ENCODE data around the gene SARNP.

The SARNP gene

DNA sequence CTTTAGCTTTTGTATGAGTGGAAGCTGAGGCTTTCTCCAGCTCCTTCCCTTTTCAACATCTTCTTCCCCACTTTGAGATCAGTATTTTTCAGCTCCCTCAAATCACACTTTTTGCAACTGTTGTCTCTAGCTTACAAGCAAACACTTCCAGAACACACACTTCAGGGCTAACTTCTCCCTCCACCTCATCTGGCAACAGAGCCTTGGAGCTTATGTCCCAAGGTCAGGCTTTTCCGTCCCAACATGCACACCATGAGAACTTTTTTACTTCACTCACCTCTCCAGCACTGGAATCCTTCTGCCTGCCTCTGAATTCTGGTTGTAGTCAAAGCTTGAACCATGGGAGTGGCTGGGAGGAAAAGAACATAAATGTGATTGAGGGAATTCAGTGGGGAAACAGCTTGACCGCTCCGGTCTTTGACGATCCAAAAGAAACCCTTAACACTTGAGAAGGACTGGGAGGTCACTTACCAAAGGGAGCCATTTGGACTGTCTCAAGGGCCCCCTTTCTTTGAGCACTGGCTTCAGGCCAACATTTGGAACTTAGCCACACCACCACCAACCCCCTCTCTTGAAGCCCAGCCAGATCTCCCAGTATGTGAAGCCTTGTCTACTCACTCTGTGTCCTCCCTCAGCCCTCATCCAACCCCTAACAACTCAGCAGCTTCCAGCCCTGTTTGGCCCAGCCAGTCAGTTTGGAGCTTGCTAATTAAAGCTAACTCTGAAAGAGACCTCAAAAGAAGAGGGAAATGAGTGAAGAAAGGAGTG, 105.6 kb downstream of the SARNP start:
- in situ Hi-C loops (cut with MboI; ENCODE audit: low sequenced_read_pairs): no loop called here

DNA sequence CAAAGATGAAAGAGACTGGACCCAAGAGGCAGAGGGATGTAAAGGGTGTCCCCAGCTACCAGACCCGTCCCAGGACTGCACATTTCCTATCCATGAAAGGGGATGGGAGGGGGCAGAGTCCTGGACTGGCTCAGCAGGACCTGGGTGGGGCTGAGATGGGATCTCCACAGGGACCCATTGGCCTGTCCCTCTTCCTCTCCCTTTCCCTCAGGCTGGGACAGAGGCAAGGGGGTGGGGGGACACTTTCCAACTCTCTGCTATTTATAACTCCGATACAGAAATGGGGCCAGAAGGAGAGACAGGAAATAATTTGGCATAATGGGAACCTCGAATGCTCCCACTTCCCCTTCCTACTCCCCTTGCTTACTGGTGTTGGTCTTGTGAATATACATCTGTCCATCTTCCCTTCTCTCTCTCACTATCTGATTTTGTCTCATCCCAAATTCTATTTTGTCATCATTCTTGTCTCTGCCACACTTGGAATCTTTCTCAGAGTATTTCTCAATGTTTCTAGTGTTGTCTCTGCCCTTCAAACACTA, 108.8 kb downstream of the SARNP start:
- in situ Hi-C loops (cut with MboI; ENCODE audit: low sequenced_read_pairs): no loop called here

DNA sequence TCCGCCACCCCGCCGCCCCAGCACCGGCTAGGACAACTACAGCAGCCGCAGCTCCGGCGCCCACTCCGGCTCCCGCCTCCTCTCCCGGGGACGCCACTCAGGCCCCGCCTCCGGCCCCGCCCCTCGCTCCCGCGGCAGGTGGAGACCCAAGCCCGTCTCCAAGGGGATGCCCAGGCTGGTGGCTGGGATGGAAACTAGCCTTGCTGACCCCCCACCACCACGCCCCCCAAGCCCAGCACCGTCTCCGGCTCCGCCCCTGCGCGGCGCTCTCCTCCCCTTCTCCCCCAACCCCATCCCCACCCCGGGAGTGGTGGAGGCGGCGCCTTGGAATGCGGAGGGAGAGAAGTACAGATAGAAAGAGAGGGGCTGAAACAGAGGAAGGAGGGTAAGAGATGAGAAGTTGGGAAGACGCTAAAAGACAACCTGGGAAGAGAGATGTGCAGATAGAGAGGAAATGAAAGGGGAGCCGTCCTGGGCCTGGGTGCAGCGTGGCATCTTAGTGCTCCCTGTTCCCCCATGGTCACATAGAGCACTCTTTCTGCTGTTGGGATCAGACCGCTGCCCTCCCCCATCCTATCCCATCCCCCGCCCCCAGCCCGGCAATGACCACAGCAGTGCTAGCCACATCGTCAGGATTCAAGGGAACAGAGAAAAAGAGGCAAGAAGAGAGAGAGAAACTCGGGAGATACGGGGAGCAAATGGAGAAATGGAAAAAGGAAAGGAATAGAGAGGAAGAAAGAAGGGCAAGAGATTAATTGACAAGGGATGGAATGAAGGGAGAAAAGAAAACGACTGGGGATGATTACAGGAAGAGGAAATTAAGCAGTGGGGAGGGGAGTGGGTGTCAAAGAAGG, 109.5 kb downstream of the SARNP start, which contains the start of gene ITGA7:
Gene ITGA7, minus strand, starts transcription at position 64 of the 854 bp plus-strand sequence. CDS start 222 bp downstream, outside the sequence.
- in situ Hi-C loops (cut with MboI; ENCODE audit: low sequenced_read_pairs): no loop called here

Measured in hTERT RPE-1 (cell line).